Transverse colon (tissue), 4 donors: ENCODE results near the gene MYPN.

Experiments used
- CTCF ChIP-seq, 5 experiments: fragments of 200-600 bp in 3 of 5; fragments of 450-650 bp in 2 of 5; sonication (generic) in 3 of 5; IDR thresholded peaks; 1 replicate in 2 of 5; 2 replicates in 3 of 5; pipeline ENCODE4 v1.5.1; 2016 to 2017; ENCODE audit warnings: antibody characterized with exemption in 5 of 5, inconsistent platforms in 3 of 5, mild to moderate bottlenecking in 2 of 5, moderate library complexity in 1 of 5
- POLR2A ChIP-seq: fragments of 450-650 bp; IDR thresholded peaks from one replicate; pipeline ENCODE4 v1.6.1; 2016; ENCODE audit warnings: antibody characterized with exemption, mild to moderate bottlenecking, moderate library complexity
- POLR2AphosphoS5 ChIP-seq, 3 donors: sonication (generic); formaldehyde crosslinking; IDR thresholded peaks; one replicate each; pipeline ENCODE4 v1.6.1; 2016; ENCODE audit warnings: antibody characterized with exemption in 3 of 3

DNA sequence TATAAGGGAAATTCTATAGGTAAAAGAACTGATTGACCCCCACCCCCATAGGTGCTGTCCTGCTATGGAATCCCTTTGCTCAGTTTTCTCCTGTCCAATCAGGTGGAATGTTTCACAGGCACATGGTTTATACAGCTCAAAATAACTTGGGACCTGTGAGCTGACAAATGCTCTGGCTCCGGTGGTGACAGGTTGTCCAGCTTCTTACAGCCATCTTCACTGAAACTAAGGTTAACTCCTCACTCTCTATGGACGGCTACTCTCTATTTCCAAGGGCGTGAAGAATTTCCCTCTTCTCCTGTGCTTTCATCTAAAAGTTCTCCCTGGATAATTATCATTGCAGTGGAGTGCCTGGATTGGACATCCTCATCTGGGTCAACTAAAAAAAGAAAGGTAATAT lies at the start of gene MYPN:
- TF ChIP-seq CTCF (IDR thresholded peaks at IDR 0.05) (no peak), POLR2A (no peak), POLR2AphosphoS5 (IDR thresholded peaks at IDR 0.05) (no peak)
